Keratinocyte (primary cell): ENCODE measurements around the gene NADK2. TPM values are rescaled to one million over a fixed set of nuclear protein-coding genes. Genes with fewer than 3 reads are reported as not detected.

Experiments used
- DNase-seq: peaks from one replicate; pipeline ENCODE4 v3.0.0-alpha.2; 2011; ENCODE audit warnings: low read depth, missing footprints, low spot score
- FAIRE-seq: peaks from 2 replicates; lab custom pipeline; 2011; peaks lifted over from hg19 to GRCh38; lab: Jason Lieb, UNC
- H2AFZ ChIP-seq: 2 replicates; pipeline ENCODE4 v1.6.0; 2012; ENCODE audit warnings: low read length, control low read depth, inconsistent platforms; ENCODE audit not compliant: control insufficient read depth
- H3K27ac ChIP-seq: 2 replicates; pipeline ENCODE4 v1.5.1; 2011; ENCODE audit warnings: low read length; ENCODE audit not compliant: control insufficient read depth, insufficient read depth
- H3K27me3 ChIP-seq: 3 replicates; pipeline ENCODE4 v1.6.0; 2011; ENCODE audit warnings: low read length; ENCODE audit not compliant: control insufficient read depth, insufficient read depth; ENCODE audit errors: extremely low read depth
- H3K36me3 ChIP-seq, 2 experiments: 2 replicates in 1 of 2; 3 replicates in 1 of 2; pipeline ENCODE4 v1.5.1; 2011; ENCODE audit warnings: low read length in 2 of 2, mild to moderate bottlenecking in 1 of 2; ENCODE audit not compliant: control insufficient read depth in 2 of 2, insufficient read depth in 2 of 2; ENCODE audit errors: extremely low read depth in 1 of 2
- H3K4me1 ChIP-seq: 3 replicates; pipeline ENCODE4 v1.5.1; 2011; ENCODE audit warnings: low read length; ENCODE audit not compliant: control insufficient read depth, insufficient read depth; ENCODE audit errors: extremely low read depth
- H3K4me2 ChIP-seq: 3 replicates; pipeline ENCODE4 v1.6.0; 2011; ENCODE audit warnings: low read depth, low read length; ENCODE audit not compliant: control insufficient read depth, insufficient read depth; ENCODE audit errors: extremely low read depth
- H3K4me3 ChIP-seq, 3 experiments: fragments of 200-600 bp in 1 of 3; sonication (generic) in 1 of 3; 2 replicates in 2 of 3; 3 replicates in 1 of 3; pipeline ENCODE4 v1.5.1; 2011 to 2016; ENCODE audit warnings: low read length in 3 of 3, mild to moderate bottlenecking in 3 of 3, control low read depth in 2 of 3, inconsistent platforms in 1 of 3, low read depth in 1 of 3, mixed read lengths in 1 of 3, mixed run types in 1 of 3, moderate library complexity in 1 of 3; ENCODE audit not compliant: control insufficient read depth in 2 of 3, insufficient read depth in 2 of 3; ENCODE audit errors: extremely low read depth in 1 of 3
- H3K79me2 ChIP-seq: 2 replicates; pipeline ENCODE4 v1.6.0; 2012; ENCODE audit warnings: low read length; ENCODE audit not compliant: control insufficient read depth, insufficient read depth
- H3K9ac ChIP-seq: 3 replicates; pipeline ENCODE4 v1.6.0; 2011; ENCODE audit warnings: low read length; ENCODE audit not compliant: control insufficient read depth, insufficient read depth; ENCODE audit errors: extremely low read depth
- H3K9me1 ChIP-seq: 3 replicates; pipeline ENCODE4 v1.6.0; 2011; ENCODE audit warnings: low read length; ENCODE audit not compliant: control insufficient read depth, insufficient read depth; ENCODE audit errors: extremely low read depth
- H3K9me3 ChIP-seq: 2 replicates; pipeline ENCODE4 v1.5.1; 2012; ENCODE audit warnings: low read depth, low read length; ENCODE audit not compliant: control insufficient read depth
- H4K20me1 ChIP-seq: 3 replicates; pipeline ENCODE4 v1.6.0; 2011; ENCODE audit warnings: low read length; ENCODE audit not compliant: control insufficient read depth, insufficient read depth; ENCODE audit errors: extremely low read depth
- CTCF ChIP-seq, 3 experiments: IDR thresholded peaks in 1 of 3; conservative IDR thresholded peaks in 1 of 3; optimal IDR thresholded peaks in 1 of 3; 2 replicates in 2 of 3; 3 replicates in 1 of 3; pipeline versions ENCODE3 to v1.5.1; 2011; ENCODE audit warnings: low read length in 3 of 3, mild to moderate bottlenecking in 3 of 3, moderate library complexity in 2 of 3, control low read depth in 1 of 3, inconsistent platforms in 1 of 3; ENCODE audit not compliant: insufficient read depth in 2 of 3; ENCODE audit errors: extremely low read depth in 1 of 3
- EZH2 ChIP-seq: IDR thresholded peaks from one replicate; pipeline ENCODE4 v1.6.1; 2012; ENCODE audit warnings: inconsistent platforms, mild to moderate bottlenecking, low read length, moderate library complexity
- dilution Hi-C: fragments of 300-500 bp; cut with MboI; formaldehyde crosslinking; loops from one replicate; pipeline ENCODE4 v1.7.0; 2020; ENCODE audit warnings: low sequenced_read_pairs; ENCODE audit not compliant: extremely low pct_ligation_motif_present
- polyA plus RNA-seq, 5 experiments: library from polyadenylated mRNA; depleted of rRNA in 3 of 5; stranded (reverse) in 3 of 5; stranded (forward) in 1 of 5; unstranded in 1 of 5; fragments of >200 nt; gene quantifications; 1 replicate in 1 of 5; 2 replicates in 3 of 5; 3 replicates in 1 of 5; pipeline versions ENCODE4 v1.2.1 to v1.2.3, GENCODE V29; 2011 to 2012; ENCODE audit warnings: missing spikeins in 2 of 5, low read depth in 1 of 5, low replicate concordance in 1 of 5

The NADK2 gene
- polyA plus RNA-seq, 1 donor (not counting 4 experiments of a cell fraction or from before 2014, with no cell fraction given), result 15.4 TPM

- Histone ChIP-seq H4K20me1 (no peaks in the 10 kb centered on the region), H3K79me2 (no peaks in the 10 kb centered on the region), H3K27ac (no peak overlapping the region), H3K36me3 (peaks cover 0 to 10% of the 10 kb centered on the region in 2 experiments), H2AFZ (no peak overlapping the region), H3K9ac (no peak overlapping the region), H3K4me3 (no peak overlapping the region), H3K4me2 (no peak overlapping the region), H3K27me3 (no peaks in the 10 kb centered on the region), H3K4me1 (no peaks in the 10 kb centered on the region), H3K9me1 (no peaks in the 10 kb centered on the region), H3K9me3 (no peaks in the 10 kb centered on the region)
- TF ChIP-seq EZH2 (no peak), CTCF (optimal IDR thresholded peaks at IDR 0.05 in 1 of 3, IDR thresholded peaks at IDR 0.05 in 1 of 3, conservative IDR thresholded peaks at IDR 0.05 in 1 of 3; ENCODE audit: extremely low read depth in 1 of 3, insufficient read depth in 2 of 3, low read length in 3 of 3) (no peak)
- no peak for FAIRE-seq
- dilution Hi-C loops, result no loop called here
- no peak for DNase-seq
These were observed 19.1 kb downstream of the NADK2 start for GRCh38 chr5:36222620-36223019.

- Histone ChIP-seq H3K27me3 (no peaks in the 10 kb centered on the region), H3K9me1 (no peaks in the 10 kb centered on the region), H3K4me2 (no peak overlapping the region), H4K20me1 (no peaks in the 10 kb centered on the region), H3K9ac (no peak overlapping the region), H3K9me3 (no peaks in the 10 kb centered on the region), H3K36me3 (peaks cover 0 to 8% of the 10 kb centered on the region in 2 experiments), H3K27ac (no peak overlapping the region), H3K4me1 (no peaks in the 10 kb centered on the region), H3K4me3 (no peak overlapping the region), H3K79me2 (no peaks in the 10 kb centered on the region), H2AFZ (no peak overlapping the region)
- DNase-seq (no peak), FAIRE-seq (no peak)
- TF ChIP-seq EZH2 (no peak), CTCF (optimal IDR thresholded peaks at IDR 0.05 in 1 of 3, IDR thresholded peaks at IDR 0.05 in 1 of 3, conservative IDR thresholded peaks at IDR 0.05 in 1 of 3; ENCODE audit: extremely low read depth in 1 of 3, insufficient read depth in 2 of 3, low read length in 3 of 3) (no peak)
- dilution Hi-C loops, result no loop called here
These were observed 23.7 kb downstream of the NADK2 start for GRCh38 chr5:36217988-36218387.
